ENCODE results near the gene MGST2. TPM values are rescaled to one million over a fixed set of nuclear protein-coding genes. Genes with fewer than 3 reads are reported as not detected.

Gene MGST2
- total and polyA plus RNA-seq, 4 donors = 69.6 to 170 (median 90.7) TPM

DNA sequence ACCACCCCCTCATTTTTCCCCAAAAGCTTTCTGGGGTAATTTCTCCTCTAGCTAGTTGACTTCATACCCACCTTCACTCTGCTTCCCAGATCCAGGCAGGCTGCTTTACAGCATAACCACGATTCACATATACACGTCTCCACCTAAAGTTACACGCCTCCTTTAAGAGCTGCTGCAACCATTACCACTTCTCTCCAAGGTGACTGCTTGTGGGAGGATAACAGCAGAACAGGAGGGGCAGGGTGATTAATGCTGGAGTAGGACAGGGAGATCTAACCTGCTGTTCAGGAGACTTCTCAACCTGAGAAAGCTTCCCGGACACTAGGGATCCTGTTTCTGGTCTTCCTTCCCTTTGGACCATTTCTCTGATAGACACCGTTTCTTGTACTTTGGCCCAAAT is 77.4 kb downstream of the MGST2 start:
- H3K4me1 ChIP-seq (ENCODE audit: control insufficient read depth in 4 of 4, insufficient read depth in 4 of 4, low read length in 3 of 4) = peaks cover 6 to 15% (median 7%) of the 10 kb centered on the region in 4 donors
- no peaks in the 10 kb centered on the region for H3K36me3 ChIP-seq (ENCODE audit: control insufficient read depth in 4 of 4, insufficient read depth in 3 of 4, low read depth in 1 of 4, low read length in 3 of 4)
- no peak overlapping the region for H3K4me3 ChIP-seq (ENCODE audit: low read depth in 1 of 3, low read length in 3 of 3)
- H3K27ac ChIP-seq (ENCODE audit: low read depth in 1 of 2, low read length in 2 of 2) = no peak overlapping the region
- no peaks in the 10 kb centered on the region for H3K27me3 ChIP-seq (ENCODE audit: control insufficient read depth in 4 of 4, insufficient read depth in 4 of 4, low read length in 3 of 4)
- no peaks in the 10 kb centered on the region for H3K9me3 ChIP-seq (ENCODE audit: control insufficient read depth in 4 of 4, low read length in 3 of 4)
- no peak for DNase-seq (ENCODE audit: low spot score)
- 76% methylated on average over 5 of the region's 5 CpGs for WGBS
- no peak overlapping the region for H3K9ac ChIP-seq (ENCODE audit: low read depth in 1 of 2, low read length in 2 of 2)
- no peak for TF ChIP-seq NR2F2 (IDR thresholded peaks at IDR 0.05)
- TF ChIP-seq, protein P1, sequence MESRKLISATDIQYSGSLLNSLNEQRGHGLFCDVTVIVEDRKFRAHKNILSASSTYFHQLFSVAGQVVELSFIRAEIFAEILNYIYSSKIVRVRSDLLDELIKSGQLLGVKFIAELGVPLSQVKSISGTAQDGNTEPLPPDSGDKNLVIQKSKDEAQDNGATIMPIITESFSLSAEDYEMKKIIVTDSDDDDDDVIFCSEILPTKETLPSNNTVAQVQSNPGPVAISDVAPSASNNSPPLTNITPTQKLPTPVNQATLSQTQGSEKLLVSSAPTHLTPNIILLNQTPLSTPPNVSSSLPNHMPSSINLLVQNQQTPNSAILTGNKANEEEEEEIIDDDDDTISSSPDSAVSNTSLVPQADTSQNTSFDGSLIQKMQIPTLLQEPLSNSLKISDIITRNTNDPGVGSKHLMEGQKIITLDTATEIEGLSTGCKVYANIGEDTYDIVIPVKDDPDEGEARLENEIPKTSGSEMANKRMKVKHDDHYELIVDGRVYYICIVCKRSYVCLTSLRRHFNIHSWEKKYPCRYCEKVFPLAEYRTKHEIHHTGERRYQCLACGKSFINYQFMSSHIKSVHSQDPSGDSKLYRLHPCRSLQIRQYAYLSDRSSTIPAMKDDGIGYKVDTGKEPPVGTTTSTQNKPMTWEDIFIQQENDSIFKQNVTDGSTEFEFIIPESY (IDR thresholded peaks at IDR 0.05) = no peak

DNA sequence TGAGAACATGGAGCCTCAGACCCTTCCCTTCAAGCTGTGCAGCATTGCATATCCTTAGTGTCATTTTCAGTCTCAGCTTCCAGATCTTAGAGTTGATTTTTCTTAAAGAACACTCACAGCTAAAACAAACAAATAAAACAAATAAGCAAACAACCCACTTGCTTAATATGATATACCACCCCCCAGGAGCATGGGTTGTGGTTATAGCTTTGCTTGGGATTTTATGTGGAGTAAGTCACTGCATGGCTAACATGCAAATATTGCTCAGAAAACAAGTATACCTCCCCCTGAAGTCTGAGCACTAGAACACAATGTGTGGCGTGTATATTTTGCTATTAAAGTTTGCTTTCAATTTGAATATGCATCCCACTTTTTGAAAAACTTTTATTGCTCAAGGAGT is 78.6 kb downstream of the MGST2 start:
- Histone ChIP-seq H3K9ac (ENCODE audit: low read depth in 1 of 2, low read length in 2 of 2) (no peak overlapping the region), H3K27ac (ENCODE audit: low read depth in 1 of 2, low read length in 2 of 2) (no peak overlapping the region), H3K27me3 (ENCODE audit: control insufficient read depth in 4 of 4, insufficient read depth in 4 of 4, low read length in 3 of 4) (no peaks in the 10 kb centered on the region), H3K9me3 (ENCODE audit: control insufficient read depth in 4 of 4, low read length in 3 of 4) (no peaks in the 10 kb centered on the region), H3K4me1 (ENCODE audit: control insufficient read depth in 4 of 4, insufficient read depth in 4 of 4, low read length in 3 of 4) (peaks cover 6 to 15% (median 7%) of the 10 kb centered on the region in 4 donors), H3K36me3 (ENCODE audit: control insufficient read depth in 4 of 4, insufficient read depth in 3 of 4, low read depth in 1 of 4, low read length in 3 of 4) (no peaks in the 10 kb centered on the region), H3K4me3 (ENCODE audit: low read depth in 1 of 3, low read length in 3 of 3) (no peak overlapping the region)
- WGBS = 96% methylated on average over 1 of the region's 1 CpG
- TF ChIP-seq, protein P2, sequence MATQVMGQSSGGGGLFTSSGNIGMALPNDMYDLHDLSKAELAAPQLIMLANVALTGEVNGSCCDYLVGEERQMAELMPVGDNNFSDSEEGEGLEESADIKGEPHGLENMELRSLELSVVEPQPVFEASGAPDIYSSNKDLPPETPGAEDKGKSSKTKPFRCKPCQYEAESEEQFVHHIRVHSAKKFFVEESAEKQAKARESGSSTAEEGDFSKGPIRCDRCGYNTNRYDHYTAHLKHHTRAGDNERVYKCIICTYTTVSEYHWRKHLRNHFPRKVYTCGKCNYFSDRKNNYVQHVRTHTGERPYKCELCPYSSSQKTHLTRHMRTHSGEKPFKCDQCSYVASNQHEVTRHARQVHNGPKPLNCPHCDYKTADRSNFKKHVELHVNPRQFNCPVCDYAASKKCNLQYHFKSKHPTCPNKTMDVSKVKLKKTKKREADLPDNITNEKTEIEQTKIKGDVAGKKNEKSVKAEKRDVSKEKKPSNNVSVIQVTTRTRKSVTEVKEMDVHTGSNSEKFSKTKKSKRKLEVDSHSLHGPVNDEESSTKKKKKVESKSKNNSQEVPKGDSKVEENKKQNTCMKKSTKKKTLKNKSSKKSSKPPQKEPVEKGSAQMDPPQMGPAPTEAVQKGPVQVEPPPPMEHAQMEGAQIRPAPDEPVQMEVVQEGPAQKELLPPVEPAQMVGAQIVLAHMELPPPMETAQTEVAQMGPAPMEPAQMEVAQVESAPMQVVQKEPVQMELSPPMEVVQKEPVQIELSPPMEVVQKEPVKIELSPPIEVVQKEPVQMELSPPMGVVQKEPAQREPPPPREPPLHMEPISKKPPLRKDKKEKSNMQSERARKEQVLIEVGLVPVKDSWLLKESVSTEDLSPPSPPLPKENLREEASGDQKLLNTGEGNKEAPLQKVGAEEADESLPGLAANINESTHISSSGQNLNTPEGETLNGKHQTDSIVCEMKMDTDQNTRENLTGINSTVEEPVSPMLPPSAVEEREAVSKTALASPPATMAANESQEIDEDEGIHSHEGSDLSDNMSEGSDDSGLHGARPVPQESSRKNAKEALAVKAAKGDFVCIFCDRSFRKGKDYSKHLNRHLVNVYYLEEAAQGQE (IDR thresholded peaks at IDR 0.05) = no peak
- TF ChIP-seq FOXA2 (IDR thresholded peaks at IDR 0.05) (no peak), RXRA (IDR thresholded peaks at IDR 0.05) (no peak), GABPA (IDR thresholded peaks at IDR 0.05 in 1 of 2, conservative IDR thresholded peaks at IDR 0.05 in 1 of 2) (no peak), YY1 (IDR thresholded peaks at IDR 0.05) (no peak), SP1 (IDR thresholded peaks at IDR 0.05) (no peak), HNF4G (IDR thresholded peaks at IDR 0.05) (no peak), FOXA1 (IDR thresholded peaks at IDR 0.05) (no peak), RAD21 (IDR thresholded peaks at IDR 0.05) (no peak), HNF4A (conservative IDR thresholded peaks at IDR 0.05) (no peak), NR2F2 (IDR thresholded peaks at IDR 0.05) (no peak)
- TF ChIP-seq, protein P1 (IDR thresholded peaks at IDR 0.05) = no peak
- TF ChIP-seq, protein P3, sequence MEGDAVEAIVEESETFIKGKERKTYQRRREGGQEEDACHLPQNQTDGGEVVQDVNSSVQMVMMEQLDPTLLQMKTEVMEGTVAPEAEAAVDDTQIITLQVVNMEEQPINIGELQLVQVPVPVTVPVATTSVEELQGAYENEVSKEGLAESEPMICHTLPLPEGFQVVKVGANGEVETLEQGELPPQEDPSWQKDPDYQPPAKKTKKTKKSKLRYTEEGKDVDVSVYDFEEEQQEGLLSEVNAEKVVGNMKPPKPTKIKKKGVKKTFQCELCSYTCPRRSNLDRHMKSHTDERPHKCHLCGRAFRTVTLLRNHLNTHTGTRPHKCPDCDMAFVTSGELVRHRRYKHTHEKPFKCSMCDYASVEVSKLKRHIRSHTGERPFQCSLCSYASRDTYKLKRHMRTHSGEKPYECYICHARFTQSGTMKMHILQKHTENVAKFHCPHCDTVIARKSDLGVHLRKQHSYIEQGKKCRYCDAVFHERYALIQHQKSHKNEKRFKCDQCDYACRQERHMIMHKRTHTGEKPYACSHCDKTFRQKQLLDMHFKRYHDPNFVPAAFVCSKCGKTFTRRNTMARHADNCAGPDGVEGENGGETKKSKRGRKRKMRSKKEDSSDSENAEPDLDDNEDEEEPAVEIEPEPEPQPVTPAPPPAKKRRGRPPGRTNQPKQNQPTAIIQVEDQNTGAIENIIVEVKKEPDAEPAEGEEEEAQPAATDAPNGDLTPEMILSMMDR (IDR thresholded peaks at IDR 0.05; ENCODE audit: low read depth, low read length, missing input control) = no peak
- TF ChIP-seq, protein P4, sequence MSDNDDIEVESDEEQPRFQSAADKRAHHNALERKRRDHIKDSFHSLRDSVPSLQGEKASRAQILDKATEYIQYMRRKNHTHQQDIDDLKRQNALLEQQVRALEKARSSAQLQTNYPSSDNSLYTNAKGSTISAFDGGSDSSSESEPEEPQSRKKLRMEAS (IDR thresholded peaks at IDR 0.05) = no peak
- DNase-seq (ENCODE audit: low spot score) = no peak
